GM21717 (cell line): ENCODE results near the gene SV2A.
"Not testable (repeated sequence)": the region's sequence is repeated elsewhere in the genome, so short reads cannot be mapped to it uniquely, and the experiment has no call there.

Experiments
- ATAC-seq: cut with Tn5 transposase; IDR thresholded peaks from one replicate; pipeline ENCODE4 v1.9.1; 2021; ENCODE audit warnings: mild to moderate bottlenecking, moderate library complexity; ENCODE audit not compliant: unreplicated experiment

Gene SV2A, protein sequence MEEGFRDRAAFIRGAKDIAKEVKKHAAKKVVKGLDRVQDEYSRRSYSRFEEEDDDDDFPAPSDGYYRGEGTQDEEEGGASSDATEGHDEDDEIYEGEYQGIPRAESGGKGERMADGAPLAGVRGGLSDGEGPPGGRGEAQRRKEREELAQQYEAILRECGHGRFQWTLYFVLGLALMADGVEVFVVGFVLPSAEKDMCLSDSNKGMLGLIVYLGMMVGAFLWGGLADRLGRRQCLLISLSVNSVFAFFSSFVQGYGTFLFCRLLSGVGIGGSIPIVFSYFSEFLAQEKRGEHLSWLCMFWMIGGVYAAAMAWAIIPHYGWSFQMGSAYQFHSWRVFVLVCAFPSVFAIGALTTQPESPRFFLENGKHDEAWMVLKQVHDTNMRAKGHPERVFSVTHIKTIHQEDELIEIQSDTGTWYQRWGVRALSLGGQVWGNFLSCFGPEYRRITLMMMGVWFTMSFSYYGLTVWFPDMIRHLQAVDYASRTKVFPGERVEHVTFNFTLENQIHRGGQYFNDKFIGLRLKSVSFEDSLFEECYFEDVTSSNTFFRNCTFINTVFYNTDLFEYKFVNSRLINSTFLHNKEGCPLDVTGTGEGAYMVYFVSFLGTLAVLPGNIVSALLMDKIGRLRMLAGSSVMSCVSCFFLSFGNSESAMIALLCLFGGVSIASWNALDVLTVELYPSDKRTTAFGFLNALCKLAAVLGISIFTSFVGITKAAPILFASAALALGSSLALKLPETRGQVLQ

DNA sequence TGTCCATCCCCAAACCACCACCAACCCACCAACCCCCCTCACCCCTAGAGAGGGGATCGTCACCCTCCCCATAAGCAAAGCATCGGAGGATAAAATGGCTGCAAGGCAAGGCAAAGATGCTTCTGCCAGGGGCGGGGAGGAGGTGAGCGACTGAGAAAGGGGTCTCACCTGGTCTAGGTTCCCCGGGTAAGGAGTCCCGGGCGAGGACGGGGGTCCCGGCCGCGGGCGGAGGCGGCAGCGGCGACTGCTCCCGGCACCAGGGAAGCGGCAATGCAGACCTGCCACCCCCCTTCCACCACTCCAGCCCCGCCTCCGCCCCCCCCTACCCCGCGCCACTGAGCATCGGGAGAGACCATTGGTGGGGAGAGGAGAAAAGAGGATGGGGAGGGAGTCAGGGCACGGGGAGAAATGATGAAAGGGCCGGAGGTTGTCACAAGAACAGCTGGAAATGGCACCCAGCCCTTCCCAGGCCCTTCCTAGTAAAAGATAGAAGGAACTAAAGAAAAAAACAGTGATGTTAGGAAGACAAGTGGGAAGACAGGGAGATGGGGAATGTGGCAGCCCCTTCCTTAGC lies at the start of gene SV2A:
SV2A (minus strand) TSS at position 274 of the 574 bp plus-strand sequence. CDS start 4,004 bp downstream, outside the sequence.
- no peak for ATAC-seq

DNA sequence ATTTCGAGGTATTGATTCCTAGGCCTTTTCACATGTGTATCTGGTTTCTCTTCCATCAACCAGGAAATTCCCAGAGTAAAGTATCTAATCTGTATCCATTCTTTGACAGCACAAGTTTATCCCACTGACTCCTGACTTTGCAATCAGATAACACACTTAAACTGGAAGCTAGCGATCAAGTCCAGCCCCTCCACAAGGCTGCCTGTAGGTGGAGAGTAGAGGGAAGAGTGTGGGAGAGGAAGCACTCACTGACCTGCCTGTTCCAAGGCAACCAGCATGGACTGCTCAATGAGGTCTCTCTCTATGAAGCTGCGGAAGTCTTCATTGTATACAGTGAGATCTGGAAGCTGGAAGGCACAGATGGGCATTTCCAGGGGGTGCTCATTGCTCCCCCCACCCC lies 49.4 kb upstream of the SV2A start:
- ATAC-seq, result no peak

DNA sequence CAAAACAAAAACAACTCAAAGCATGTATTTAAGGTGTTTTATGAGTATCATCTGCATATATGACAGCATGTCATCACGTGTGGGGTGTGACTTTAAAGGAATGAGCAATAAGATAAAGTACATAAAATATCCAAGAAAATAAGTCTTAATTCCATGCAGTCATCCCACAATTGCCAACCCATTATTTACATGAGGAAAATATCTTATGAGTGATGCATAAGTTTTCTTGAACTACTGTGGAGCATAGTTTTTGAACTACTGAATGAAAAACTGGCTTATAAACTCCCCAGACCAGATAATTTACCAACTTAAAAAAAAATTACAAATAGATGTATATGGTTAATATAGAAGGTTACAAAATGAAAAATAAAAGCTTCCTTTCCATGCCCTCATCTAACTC lies 48.8 kb upstream of the SV2A start:
- ATAC-seq, result no peak

DNA sequence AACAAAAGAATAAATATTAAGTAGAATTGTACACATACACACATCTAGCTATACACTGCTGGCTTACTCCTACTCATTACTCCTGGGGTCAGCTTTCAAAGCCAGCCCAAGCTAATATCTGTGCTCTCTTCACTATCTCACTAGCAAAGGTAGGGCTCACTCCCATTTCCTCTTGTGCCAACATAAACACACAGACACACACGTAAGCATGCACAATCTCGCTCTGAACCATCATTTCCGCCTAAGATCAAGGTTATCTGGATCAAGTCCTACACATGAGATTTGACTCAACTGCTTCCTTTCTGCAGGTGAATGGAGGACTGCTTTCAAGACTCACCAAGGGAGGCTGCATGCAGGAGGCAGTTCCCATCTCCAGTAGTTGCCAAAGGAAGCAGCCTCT lies 47.8 kb upstream of the SV2A start:
- no peak for ATAC-seq

DNA sequence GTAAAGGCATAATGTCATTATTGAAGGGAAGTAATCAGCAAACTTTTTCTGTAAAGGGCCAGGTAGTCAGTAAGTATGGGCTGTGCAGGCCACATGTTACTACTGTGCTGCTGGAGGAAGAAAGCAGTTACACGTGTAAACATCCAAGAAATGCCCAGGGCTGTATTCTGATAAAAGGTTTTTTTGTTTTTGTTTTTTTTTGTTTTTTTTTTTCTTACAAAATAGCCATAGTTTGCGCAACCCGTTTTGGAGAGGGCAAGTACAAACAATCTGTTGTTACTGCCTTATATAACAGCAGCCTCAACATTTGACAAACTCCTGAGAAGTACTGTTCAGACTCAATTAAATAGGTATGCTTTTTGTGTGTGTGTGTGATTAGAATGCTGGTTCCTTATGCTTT lies 45.7 kb upstream of the SV2A start:
- ATAC-seq, result no peak

DNA sequence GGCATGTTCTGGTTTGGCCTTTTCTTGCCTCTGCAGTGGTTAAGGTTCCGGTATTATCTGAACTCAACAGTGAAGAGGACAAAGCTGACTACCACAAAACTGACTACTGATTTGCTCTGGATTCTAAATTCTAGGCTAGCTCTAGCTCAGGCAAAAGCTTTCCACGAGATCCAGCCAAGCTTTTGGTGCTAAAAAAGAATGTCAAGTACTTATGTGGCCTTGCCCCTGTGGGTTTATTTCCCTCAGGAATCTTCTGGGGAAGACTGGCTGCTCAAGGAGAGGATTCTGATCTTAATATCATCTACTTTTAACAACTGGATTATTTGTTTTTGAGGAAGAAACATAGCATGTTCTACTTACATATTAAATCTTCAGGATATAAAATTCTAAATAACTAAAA lies 45.1 kb upstream of the SV2A start:
- ATAC-seq, result no peak

DNA sequence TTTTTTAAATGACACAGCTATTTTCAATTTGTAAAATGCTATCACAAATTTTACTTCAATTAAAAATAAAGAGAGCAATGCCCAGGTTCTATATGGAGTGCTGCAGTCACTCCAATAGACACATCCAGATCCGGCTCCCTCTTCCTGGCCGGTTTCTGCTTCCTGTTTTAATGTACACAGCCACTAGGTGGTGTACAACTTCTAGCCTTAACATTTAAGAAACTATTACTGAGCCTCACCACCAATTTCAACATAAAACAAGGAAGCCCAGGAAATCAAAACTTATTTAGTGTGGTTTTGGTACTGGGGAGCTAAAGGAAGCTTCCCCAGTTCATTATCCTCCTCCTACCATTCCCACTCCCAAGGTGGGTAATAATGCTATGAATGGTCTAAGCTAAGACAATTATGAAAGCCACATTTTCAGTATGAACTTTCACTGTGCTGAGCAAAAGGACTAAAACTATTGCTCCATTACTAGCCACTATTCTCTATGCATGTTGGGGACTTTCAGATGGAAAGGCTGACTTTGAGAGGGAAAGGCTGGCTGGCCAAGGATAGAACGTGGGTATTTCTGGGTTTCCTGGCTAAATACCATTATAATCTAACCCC lies 44.5 kb upstream of the SV2A start:
- ATAC-seq, result no peak

DNA sequence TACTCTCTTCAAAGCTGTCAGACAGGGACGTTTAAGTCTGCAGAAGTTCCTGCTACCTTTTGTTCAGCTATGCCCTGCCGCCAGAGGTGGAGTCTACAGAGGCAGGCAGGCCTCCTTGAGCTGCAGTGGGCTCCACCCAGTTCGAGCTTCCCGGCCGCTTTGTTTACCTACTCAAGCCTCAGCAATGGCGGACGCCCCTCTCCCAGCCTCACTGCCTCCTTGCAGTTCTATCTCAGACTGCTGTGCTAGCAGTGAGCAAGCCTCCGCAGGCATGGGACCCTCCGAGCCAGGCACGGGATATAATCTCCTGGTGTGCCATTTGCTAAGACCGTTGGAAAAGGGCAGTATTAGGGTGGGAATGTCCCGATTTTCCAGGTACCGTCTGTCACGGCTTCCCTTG lies 39.9 kb upstream of the SV2A start:
- not testable (repeated sequence) for ATAC-seq

DNA sequence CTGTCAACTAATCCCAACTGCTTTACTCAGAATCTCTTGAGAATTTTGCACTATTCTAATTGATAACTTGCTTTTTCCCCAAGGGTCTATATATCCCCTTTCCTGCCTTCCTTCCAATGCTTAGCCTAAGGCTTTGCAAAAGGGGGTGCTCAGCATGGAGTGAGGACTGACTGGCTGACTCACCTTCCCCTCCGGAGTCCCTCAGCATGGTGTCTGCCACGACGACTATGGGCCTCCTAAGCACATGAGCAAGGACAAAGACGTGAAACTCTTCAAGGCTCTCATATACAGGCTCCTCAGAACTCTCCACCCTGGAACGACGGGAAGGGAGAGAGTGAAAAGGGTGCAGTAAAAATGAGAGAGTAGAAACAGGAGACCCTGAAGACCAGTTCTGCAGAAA lies 32.3 kb upstream of the SV2A start:
- no peak for ATAC-seq

DNA sequence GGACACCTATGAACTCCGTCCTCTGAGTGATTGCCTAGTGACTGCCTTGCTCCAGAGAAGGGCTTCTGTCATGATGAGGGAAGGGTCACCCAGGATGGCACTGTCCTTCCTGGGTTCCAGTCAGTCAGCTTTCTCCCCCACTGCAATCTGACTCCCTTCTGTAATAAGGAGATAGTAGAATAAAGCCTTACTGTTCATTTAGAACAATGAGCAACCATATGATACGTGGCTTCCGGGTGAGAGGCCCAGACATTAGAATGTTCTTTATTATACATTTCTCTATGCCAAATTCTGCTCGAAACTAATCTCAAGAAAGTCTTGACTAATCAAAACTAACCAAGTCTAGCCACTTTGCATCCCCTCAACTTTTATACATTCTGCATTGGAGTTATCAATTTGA lies 27.6 kb upstream of the SV2A start:
- no peak for ATAC-seq

DNA sequence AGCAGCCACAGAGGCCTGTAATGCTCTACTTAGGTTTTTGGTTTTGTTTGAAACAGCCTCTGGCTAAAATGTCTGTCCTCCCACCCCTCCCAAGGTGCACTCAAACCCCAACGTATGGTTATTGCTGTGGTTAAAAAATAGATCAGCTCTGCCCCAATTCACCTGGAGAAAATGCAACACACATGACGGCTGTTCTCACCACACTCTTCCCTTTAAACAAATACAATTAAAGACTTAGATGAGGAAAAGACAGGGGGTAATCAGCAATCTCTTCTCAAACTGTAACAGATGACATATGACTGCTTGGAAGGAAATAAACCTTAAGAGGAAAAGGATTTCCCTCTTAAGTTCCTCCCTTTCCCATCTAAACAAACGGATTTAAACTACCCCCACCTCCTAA lies 25.2 kb upstream of the SV2A start:
- ATAC-seq, result no peak

DNA sequence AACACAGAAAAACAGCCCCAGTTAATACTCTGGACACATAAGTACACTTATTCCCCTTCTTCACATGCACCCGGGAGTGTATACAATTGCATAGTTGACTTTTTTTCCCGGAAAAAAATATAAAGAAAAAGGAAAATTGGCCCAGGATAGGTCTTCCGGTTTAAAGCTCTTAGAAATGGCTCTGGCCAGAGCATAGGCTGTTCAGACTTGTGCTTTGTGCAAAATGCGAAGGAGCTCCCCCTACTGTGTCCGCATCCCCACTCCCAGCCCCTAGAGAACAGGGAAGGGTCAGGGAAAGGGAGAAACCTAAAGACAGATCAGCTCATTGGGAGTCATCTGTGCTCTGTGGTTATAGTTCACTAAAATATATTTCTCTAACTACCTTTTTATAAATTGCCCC lies 24.6 kb upstream of the SV2A start:
- no peak for ATAC-seq

DNA sequence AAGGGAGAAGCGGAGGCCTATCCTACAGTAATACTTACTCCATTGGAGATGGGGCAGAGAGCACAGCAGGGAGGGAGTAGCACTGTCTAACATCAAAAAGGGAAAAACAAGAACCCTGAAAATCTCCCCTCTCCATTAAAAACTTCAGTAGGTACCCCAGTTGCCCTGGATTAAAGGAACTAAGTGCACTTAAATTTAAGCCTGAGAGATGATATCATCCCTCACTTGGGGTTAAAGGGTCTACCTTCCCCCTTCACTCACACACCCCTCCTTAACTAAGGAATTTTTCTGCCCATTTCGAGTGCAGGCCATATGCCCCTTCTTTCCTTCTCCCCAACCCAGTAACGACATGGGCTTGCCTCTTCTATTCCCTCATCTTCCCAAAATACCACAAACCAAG lies 22.8 kb upstream of the SV2A start:
- no peak for ATAC-seq

DNA sequence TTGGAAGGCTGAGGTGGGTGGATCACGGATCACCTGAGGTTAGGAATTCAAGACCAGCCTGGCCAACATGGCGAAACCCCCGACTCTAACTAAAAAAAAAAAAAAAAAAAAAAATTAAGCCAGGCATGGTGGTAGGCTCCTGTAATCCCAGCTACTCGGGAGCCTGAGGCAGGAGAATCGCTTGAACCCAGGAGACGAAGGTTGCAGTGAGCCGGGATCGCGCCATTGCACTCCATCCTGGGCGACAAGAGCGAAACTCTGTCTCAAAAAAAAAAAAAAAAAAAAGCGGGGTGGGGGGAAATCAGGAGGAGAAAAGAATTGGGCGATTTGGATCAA lies 21.0 kb upstream of the SV2A start:
- not testable (repeated sequence) for ATAC-seq

DNA sequence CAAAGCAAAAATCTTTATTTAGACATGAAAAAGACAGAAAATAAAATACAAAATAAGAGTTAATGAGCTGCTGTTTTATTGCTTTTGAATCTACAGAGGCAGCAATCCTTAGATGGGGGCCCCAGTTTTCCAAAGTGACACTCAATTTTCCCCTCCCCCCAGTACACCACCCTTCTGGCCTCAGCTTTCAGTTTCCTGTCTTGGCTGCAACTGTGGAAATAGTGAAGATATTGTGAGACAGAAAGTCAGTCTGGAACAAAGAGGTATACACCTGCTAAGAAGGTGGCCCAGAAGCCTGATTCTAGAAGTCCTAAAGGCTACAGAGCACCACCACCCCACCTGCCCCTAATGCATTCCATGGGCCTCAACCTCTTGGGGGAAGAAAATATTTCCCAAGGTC lies 20.1 kb upstream of the SV2A start:
- no peak for ATAC-seq

DNA sequence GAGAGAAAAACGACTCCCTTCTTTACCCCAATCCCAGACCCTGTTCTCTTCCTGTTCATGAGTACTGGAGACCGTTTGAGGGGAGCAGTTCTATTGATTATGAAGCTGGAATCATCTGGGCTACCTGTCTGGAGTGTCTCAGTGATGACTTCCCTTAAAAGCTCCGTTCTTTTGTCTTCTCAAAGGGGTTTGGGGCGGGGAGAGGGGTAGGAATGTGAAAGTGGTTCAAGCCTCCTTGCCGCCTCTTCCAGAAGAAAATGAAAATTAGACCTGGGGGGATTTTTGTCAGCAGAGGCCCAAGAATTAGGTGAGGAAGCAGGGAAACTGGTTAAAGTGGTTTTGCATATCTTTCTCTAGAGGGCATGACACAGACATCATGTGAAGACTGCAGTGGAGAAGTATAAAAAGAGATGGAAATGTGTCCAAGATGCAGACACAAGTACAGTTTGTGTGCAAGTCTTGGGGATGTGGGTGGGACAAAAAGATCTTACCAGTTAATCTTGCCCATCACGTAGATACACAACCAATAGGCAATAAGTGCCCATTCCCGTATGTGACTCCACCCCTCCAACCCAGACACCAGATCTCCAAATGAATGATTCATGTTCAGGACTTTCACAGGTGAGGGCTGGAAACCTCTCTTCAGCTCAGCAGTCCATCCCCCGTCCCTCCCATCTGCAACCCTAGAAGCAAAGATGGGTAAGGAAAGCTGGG lies 19.5 kb upstream of the SV2A start:
- ATAC-seq, result no peak

DNA sequence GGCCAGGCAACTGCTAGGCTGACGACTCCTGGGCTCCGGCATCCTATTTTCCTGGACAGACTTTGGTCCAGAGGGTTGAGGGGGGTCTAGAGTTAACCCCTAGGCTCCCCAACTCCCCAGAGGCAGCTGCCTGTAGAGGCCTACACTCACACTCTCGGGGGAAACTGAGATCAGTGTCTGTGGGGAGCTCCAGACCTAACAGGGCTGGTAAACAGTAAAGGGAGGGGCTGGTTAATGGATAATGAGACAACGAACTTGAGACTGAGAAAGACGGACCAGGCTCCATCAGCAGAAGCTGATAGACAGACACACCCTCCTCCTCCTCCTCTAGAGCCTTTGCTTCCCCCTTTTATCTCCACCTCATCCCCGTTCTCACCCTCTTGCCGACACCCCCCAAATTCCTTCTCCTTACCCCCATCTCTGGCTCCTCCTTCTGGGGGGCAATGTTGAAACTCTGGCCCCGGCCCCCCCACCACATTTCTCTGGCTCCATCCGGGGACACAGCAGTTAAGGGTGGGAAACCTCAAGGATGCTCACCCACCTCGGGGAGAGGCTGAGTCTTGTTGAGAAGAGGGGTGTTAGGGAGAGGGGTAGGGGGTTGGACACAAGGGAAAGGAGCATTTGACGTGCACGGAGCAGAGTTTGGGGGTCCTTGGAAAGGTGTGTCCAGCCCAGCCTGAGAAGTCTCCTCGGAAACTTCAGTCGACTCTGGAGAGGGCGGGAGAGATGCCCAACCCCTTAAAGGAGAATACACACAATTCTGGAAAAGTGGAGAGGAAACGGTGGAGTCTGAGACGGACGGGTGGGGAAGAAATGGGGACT lies 18.7 kb upstream of the SV2A start, which contains the start of gene MTMR11:
MTMR11 (minus strand) TSS at position 710 of the 822 bp plus-strand sequence; CDS start at position 478, 232 bp downstream.
- ATAC-seq, result no peak

DNA sequence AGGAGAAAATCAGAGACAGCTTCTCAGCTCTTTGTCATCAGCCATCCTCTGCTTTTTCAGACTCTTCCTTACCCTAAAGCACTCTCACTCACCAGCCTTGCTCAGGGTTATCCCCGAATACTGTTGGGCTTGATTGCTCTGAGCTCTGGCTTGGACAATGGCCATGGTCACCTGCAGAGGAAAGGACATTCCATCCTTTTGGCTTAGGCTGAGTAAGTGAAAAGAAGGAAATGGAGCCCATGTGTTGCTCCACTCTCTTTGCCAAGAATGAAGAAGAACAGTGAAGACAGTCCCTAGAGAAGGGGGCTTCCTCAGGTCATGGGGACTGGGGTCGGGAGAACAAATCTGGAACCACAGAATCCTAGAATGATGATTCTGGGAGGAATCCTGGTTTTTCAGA lies 16.7 kb upstream of the SV2A start:
- no peak for ATAC-seq

DNA sequence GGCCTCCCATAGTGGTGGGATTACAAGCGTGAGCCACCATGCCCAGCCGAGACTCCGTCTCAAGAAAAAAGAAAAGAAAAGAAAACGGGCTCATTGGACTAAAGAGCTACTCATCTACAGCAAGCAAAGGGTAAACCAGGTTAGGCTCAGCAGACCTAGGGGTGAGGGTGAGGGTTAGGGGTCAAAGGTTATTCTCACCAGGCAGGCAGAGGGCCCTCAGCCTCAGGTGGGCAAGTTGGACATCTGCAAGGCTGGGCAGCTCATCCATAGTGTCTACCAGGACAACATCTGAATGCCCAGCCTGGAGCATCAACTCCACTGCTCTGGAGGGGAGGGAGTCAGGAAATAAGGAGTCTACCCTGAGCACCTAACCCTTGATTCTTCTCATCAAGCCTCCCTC lies 15.6 kb upstream of the SV2A start:
- ATAC-seq, result no peak

DNA sequence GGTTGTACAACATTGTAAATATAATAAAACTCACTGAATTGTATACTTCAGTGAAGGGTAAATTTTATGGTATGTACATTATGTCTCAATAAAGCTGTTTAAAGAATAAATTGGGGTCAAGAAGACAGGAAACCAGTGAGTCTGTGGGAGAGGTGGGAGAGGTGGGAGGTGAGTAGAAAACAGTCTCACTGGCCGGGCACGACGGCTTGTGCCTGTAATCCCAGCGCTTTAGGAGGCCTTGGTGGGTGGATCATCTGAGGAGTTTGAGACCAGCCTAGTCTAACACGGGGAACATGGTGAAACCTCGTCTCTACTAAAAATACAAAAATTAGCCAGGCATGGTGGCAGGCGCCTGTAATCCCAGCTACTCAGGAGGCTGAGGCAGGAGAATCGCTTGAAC lies 14.8 kb upstream of the SV2A start:
- no peak for ATAC-seq
